Body of pancreas (tissue), 4 donors: Measurements from ENCODE around the gene PDGFD.

Experiments
- POLR2A ChIP-seq, 3 donors: fragments of 450-650 bp; IDR thresholded peaks; one replicate each; pipeline ENCODE4 v1.6.1; 2016; ENCODE audit warnings: antibody characterized with exemption in 3 of 3, mild to moderate bottlenecking in 2 of 3
- TF ChIP-seq, protein P1 (sequence below), 7 experiments: fragments of 450-650 bp in 4 of 7; fragments of 200-600 bp in 3 of 7; sonication (generic) in 3 of 7; IDR thresholded peaks; one replicate each; pipeline ENCODE4 v1.5.1; 2016 to 2019; ENCODE audit warnings: antibody characterized with exemption in 7 of 7

DNA sequence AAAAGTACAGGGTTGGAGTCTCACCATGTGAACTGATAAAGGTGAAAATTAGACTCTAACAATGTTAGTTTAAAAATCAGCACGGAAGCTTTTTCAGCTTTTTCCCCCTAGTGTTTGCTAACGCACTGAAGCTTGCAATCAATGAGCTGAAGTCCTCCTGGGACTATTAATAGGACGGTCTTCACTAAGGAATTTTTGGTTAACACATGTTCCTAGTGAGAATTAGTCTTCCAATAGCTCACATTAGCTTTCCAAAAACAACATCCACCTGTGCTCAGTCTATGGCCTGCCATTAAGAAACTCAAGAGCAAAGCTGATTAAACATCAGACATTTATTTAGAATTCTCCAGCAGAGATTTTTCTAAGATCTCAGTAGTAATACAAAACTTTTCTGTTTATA, 154.2 kb downstream of the PDGFD start:
- TF ChIP-seq, protein P1, sequence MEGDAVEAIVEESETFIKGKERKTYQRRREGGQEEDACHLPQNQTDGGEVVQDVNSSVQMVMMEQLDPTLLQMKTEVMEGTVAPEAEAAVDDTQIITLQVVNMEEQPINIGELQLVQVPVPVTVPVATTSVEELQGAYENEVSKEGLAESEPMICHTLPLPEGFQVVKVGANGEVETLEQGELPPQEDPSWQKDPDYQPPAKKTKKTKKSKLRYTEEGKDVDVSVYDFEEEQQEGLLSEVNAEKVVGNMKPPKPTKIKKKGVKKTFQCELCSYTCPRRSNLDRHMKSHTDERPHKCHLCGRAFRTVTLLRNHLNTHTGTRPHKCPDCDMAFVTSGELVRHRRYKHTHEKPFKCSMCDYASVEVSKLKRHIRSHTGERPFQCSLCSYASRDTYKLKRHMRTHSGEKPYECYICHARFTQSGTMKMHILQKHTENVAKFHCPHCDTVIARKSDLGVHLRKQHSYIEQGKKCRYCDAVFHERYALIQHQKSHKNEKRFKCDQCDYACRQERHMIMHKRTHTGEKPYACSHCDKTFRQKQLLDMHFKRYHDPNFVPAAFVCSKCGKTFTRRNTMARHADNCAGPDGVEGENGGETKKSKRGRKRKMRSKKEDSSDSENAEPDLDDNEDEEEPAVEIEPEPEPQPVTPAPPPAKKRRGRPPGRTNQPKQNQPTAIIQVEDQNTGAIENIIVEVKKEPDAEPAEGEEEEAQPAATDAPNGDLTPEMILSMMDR (IDR thresholded peaks at IDR 0.05), result no peak
- no peak for TF ChIP-seq POLR2A (IDR thresholded peaks at IDR 0.05)
